ENCODE results near the gene INCENP.

DNA sequence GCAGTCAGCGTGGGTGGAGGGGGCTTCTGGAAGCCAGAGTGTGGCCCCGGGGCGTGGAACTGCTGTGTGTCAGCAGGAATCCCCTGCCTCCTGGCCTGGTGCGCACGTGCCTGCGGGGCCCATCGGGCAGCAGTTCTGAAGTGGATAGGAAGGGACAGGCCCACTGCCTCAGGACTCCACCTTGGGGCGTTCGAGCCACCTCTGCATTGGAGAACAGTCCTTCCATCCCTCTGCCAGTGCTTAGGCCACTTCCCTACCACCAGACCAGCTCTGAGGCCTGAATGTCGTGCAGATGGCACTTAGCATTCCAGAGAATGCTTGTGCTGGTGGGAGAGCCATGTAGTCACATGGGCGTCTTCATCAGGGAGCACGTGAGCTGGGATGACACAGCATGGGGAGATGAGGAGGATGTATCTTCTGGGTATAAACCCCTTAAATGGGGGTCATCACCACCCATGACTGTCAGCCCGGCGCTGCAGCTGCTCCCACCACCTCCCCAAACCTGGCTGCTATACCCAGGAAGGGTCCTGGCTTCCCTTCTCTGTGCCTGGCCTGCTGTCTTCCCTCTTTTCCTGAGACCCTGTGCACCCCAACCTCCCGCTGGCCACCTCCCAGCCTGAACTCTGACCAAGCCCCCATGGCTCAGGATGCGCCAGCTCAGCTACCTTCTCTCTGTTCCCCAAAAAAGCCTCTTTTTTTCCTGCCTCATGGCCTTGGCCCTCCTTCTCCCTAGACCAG is 9.7 kb downstream of the INCENP start:
- TF ChIP-seq, protein P1, sequence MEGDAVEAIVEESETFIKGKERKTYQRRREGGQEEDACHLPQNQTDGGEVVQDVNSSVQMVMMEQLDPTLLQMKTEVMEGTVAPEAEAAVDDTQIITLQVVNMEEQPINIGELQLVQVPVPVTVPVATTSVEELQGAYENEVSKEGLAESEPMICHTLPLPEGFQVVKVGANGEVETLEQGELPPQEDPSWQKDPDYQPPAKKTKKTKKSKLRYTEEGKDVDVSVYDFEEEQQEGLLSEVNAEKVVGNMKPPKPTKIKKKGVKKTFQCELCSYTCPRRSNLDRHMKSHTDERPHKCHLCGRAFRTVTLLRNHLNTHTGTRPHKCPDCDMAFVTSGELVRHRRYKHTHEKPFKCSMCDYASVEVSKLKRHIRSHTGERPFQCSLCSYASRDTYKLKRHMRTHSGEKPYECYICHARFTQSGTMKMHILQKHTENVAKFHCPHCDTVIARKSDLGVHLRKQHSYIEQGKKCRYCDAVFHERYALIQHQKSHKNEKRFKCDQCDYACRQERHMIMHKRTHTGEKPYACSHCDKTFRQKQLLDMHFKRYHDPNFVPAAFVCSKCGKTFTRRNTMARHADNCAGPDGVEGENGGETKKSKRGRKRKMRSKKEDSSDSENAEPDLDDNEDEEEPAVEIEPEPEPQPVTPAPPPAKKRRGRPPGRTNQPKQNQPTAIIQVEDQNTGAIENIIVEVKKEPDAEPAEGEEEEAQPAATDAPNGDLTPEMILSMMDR (IDR thresholded peaks at IDR 0.05; ENCODE audit: low read length): no peak
- TF ChIP-seq EZH2 (IDR thresholded peaks at IDR 0.05; ENCODE audit: borderline replicate concordance, low read length): no peak
